Measurements from ENCODE around the gene CALR. TPM values are rescaled to one million over a fixed set of nuclear protein-coding genes. Genes with fewer than 3 reads are reported as not detected.

Gene CALR
- polyA plus RNA-seq, 1 of the 3 experiments (the other 2 are of a cell fraction) = 1,334 TPM

DNA sequence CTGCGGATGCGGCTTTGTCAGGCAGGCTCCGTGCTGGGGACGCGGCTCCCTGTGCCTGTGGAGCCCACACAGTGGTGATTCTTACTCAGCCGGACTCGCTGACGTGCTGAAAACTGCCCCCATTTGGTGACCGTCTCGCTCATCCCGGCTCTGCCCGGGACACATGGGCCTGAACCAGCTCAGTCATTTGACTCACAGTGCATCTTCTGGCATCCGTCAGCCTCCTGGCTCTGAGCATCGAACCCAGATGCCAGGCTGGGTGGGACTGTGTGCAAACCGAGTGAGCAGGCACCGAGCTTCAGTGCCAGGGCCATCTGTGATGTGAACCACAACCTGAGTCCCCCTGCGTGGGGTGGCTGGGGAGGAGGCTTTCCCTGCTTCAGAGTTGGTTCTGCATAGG lies 41.9 kb upstream of the CALR start:
- Histone ChIP-seq H3K9ac (no peak overlapping the region), H3K36me3 (replicated peaks in 1 of 2; ENCODE audit: control insufficient read depth in 1 of 2, insufficient read depth in 2 of 2, low read length in 1 of 2) (peaks cover 5 to 23% of the 10 kb centered on the region in 2 experiments), H3K9me3 (no peaks in the 10 kb centered on the region), H3K4me1 (ENCODE audit: control insufficient read depth in 1 of 2, insufficient read depth in 2 of 2, low read depth in 1 of 2, low read length in 1 of 2) (peaks cover 6% of the 10 kb centered on the region in 2 experiments; a peak in 2 of 4 replicates), H3F3A (replicated peaks; ENCODE audit: insufficient read depth) (peaks cover 4% of the 10 kb centered on the region), H3K9me2 (no peaks in the 10 kb centered on the region), H4K20me1 (ENCODE audit: insufficient read depth) (no peaks in the 10 kb centered on the region), H3K27ac (ENCODE audit: low read depth in 2 of 2, low read length in 1 of 2) (no peak overlapping the region), H3K79me2 (ENCODE audit: insufficient read depth) (peaks cover 9% of the 10 kb centered on the region), H2AFZ (ENCODE audit: low read depth) (no peak overlapping the region), H3K4me2 (no peak overlapping the region), H3K27me3 (ENCODE audit: insufficient read depth) (no peaks in the 10 kb centered on the region), H3K4me3 (ENCODE audit: low read depth in 2 of 2, low read length in 1 of 2) (no peak overlapping the region)
- WGBS (ENCODE audit: low lambda C conversion rate) = 94% methylated on average over 11 of the region's 17 CpGs
- no peak for TF ChIP-seq REST (IDR thresholded peaks at IDR 0.05; ENCODE audit: low read depth, low read length)
- TF ChIP-seq, protein P1, sequence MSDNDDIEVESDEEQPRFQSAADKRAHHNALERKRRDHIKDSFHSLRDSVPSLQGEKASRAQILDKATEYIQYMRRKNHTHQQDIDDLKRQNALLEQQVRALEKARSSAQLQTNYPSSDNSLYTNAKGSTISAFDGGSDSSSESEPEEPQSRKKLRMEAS (IDR thresholded peaks at IDR 0.05; ENCODE audit: low read depth) = no peak
- CTCF ChIA-PET = no interaction called here
- POLR2A ChIA-PET = interaction anchor here (1.8 kb wide), 1 partner anchor 16 kb away, joined by 5 read pairs; no protein-coding TSS in a partner anchor
- no peak for DNase-seq

GRCh38 chr19:12899891-12900518 lies 38.4 kb upstream of the CALR start:
- Histone ChIP-seq H3K9me3 (no peaks in the 10 kb centered on the region), H3K27ac (ENCODE audit: low read depth in 2 of 2, low read length in 1 of 2) (no peak overlapping the region), H3K79me2 (ENCODE audit: insufficient read depth) (no peaks in the 10 kb centered on the region), H3K4me2 (no peak overlapping the region), H3K4me3 (ENCODE audit: low read depth in 2 of 2, low read length in 1 of 2) (no peak overlapping the region), H3F3A (replicated peaks; ENCODE audit: insufficient read depth) (no peaks in the 10 kb centered on the region), H2AFZ (ENCODE audit: low read depth) (no peak overlapping the region), H3K27me3 (ENCODE audit: insufficient read depth) (no peaks in the 10 kb centered on the region), H3K9ac (no peak overlapping the region), H4K20me1 (ENCODE audit: insufficient read depth) (no peaks in the 10 kb centered on the region), H3K36me3 (replicated peaks in 1 of 2; ENCODE audit: control insufficient read depth in 1 of 2, insufficient read depth in 2 of 2, low read length in 1 of 2) (peaks cover 0 to 18% of the 10 kb centered on the region in 2 experiments), H3K4me1 (ENCODE audit: control insufficient read depth in 1 of 2, insufficient read depth in 2 of 2, low read depth in 1 of 2, low read length in 1 of 2) (no peaks in the 10 kb centered on the region), H3K9me2 (no peaks in the 10 kb centered on the region)
- ChIA-PET POLR2A (interaction anchor here (1.0 kb wide), 2 partner anchors 19 to 33 kb away, joined by 3 read pairs; partner anchors contain the start of genes DNASE2 and FARSA), CTCF (interaction anchor here (0.5 to 1.7 kb wide), 3 partner anchors 15 to 350 kb away, joined by 3 to 5 read pairs (median 3); no protein-coding TSS in a partner anchor)
- WGBS (ENCODE audit: low lambda C conversion rate) = 93% methylated on average over 8 of the region's 10 CpGs
- DNase-seq = no peak
- no peak for TF ChIP-seq YY1 (IDR thresholded peaks at IDR 0.05; ENCODE audit: low read depth)
- no peak for TF ChIP-seq TAF1 (IDR thresholded peaks at IDR 0.05; ENCODE audit: borderline replicate concordance, low read depth, low read length)
- no peak for TF ChIP-seq TEAD4 (IDR thresholded peaks at IDR 0.05; ENCODE audit: borderline replicate concordance, insufficient read depth)
- no peak for TF ChIP-seq GATA2 (CRISPR knock-in tag; IDR thresholded peaks at IDR 0.05)

All from SK-N-SH (cell line).